Right kidney (tissue), 1 donor: Measurements from ENCODE around the gene PACSIN1.
A peak's percentile ranks its signal among the peaks of the same experiment; 100 is the strongest.
"Not testable (repeated sequence)": the region's sequence is repeated elsewhere in the genome, so short reads cannot be mapped to it uniquely, and the experiment has no call there.

Experiments used
- DNase-seq: peaks from one replicate; pipeline ENCODE4 v3.0.0-alpha.2; 2016

The PACSIN1 gene

GRCh38 chr6:34457742-34458735, 7.8 kb upstream of the PACSIN1 start:
- no peak for DNase-seq

GRCh38 chr6:34459899-34460593, 5.8 kb upstream of the PACSIN1 start:
- no peak for DNase-seq

- DNase-seq = no peak
Observed at GRCh38 chr6:34460796-34461507, 4.9 kb upstream of the PACSIN1 start.

- no peak for DNase-seq
Observed at GRCh38 chr6:34462010-34462409, 3.9 kb upstream of the PACSIN1 start.

- peak; percentile 41 for DNase-seq
Observed at GRCh38 chr6:34462551-34462971, 3.3 kb upstream of the PACSIN1 start.

GRCh38 chr6:34463299-34463698, 2.6 kb upstream of the PACSIN1 start:
- DNase-seq = no peak

- DNase-seq = no peak
Observed at GRCh38 chr6:34463849-34464248, 2.0 kb upstream of the PACSIN1 start.

- DNase-seq = peak; percentile 27
Observed at GRCh38 chr6:34466242-34467185, 638 bp downstream of the PACSIN1 start.

GRCh38 chr6:34468378-34468892, 2.6 kb downstream of the PACSIN1 start:
- no peak for DNase-seq

- DNase-seq = no peak
Observed at GRCh38 chr6:34469499-34469898, 3.6 kb downstream of the PACSIN1 start.

GRCh38 chr6:34472425-34472824, 6.5 kb downstream of the PACSIN1 start:
- DNase-seq = no peak

GRCh38 chr6:34473967-34474366, 8.1 kb downstream of the PACSIN1 start:
- DNase-seq = no peak

GRCh38 chr6:34474754-34475153, 8.9 kb downstream of the PACSIN1 start:
- DNase-seq = no peak

GRCh38 chr6:34475238-34475682, 9.4 kb downstream of the PACSIN1 start:
- DNase-seq = no peak

GRCh38 chr6:34475767-34476328, 10.0 kb downstream of the PACSIN1 start:
- DNase-seq = no peak

GRCh38 chr6:34476447-34476846, 10.6 kb downstream of the PACSIN1 start:
- DNase-seq = no peak

GRCh38 chr6:34476921-34477320, 11.0 kb downstream of the PACSIN1 start:
- no peak for DNase-seq

GRCh38 chr6:34478796-34479195, 12.9 kb downstream of the PACSIN1 start:
- DNase-seq = no peak

GRCh38 chr6:34483781-34484180, 17.9 kb downstream of the PACSIN1 start:
- DNase-seq = not testable (repeated sequence)

- no peak for DNase-seq
Observed at GRCh38 chr6:34484391-34484790, 18.5 kb downstream of the PACSIN1 start.

- no peak for DNase-seq
Observed at GRCh38 chr6:34484899-34485298, 19.0 kb downstream of the PACSIN1 start.
